DOHH2 (cell line): Measurements from ENCODE around the gene KRTAP10-5.

Experiments used
- CTCF ChIP-seq: fragments of 200-600 bp; sonication (generic); IDR thresholded peaks from one replicate; pipeline ENCODE4 v1.5.1; 2014; ENCODE audit warnings: antibody characterized with exemption, mild to moderate bottlenecking, low read depth, low read length; ENCODE audit not compliant: poor library complexity, severe bottlenecking
- EZH2phosphoT487 ChIP-seq: fragments of 200-600 bp; sonication (generic); IDR thresholded peaks from 2 replicates; pipeline ENCODE4 v1.6.1; 2017; ENCODE audit warnings: borderline replicate concordance, mild to moderate bottlenecking, antibody characterized with exemption, low read length, moderate library complexity, mixed read lengths

DNA sequence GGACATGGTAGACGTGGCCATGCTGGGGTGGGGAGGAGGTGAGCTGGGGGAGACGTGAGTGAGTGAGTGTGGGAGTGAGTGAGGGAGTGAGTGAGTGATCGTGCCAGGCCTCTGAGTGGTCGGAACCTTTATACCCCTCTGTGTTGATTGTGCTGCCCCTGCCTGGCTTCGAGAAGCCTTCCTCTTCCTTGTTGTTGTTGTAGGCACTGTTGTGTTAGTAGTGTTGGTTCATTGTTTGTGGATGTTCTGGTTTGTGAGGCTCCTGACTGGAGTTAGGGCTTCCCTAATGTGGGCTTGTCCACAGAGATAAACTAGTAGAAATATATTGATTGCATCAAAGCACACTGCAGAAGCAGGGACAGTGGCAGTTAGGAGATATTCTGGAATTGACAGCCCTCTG lies 21.7 kb downstream of the KRTAP10-5 start, which contains the start of gene KRTAP10-3:
- TF ChIP-seq CTCF (no peak), EZH2phosphoT487 (no peak)
